Endothelial cell of umbilical vein (primary cell): ENCODE measurements around the gene TPM2. TPM values are rescaled to one million over a fixed set of nuclear protein-coding genes. Genes with fewer than 3 reads are reported as not detected.
A peak's percentile ranks its signal among the peaks of the same experiment; 100 is the strongest.

Experiments used
- BruUV-seq: library from RNA; stranded (reverse); fragments of 400-500 nt; replicated peaks from 2 replicates; lab custom pipeline; 2021; lab: Mats Ljungman, UMichigan
- CTCF ChIA-PET: fragments of 300-600, 350-600 bp; sonication (Branson Sonifier 250); formaldehyde crosslinking; loops from one replicate; lab custom pipeline; 2021; ENCODE audit warnings: antibody characterized with exemption, inconsistent platforms; lab: Charles Lee
- POLR2A ChIA-PET: fragments of 300-600, 350-600 bp; sonication (Branson Sonifier 250); formaldehyde crosslinking; loops from one replicate; lab custom pipeline; 2021; ENCODE audit warnings: antibody characterized with exemption, inconsistent platforms; lab: Charles Lee
- DNase-seq: peaks from one replicate; pipeline ENCODE4 v3.0.0-alpha.2; 2011; ENCODE audit warnings: low read depth, low spot score
- FAIRE-seq: peaks from 2 replicates; lab custom pipeline; 2011; peaks lifted over from hg19 to GRCh38; lab: Jason Lieb, UNC
- H2AFZ ChIP-seq: 2 replicates; pipeline ENCODE4 v1.6.0; 2012; ENCODE audit warnings: low read depth, low read length, control low read depth, inconsistent platforms
- H3K27ac ChIP-seq: 2 replicates; pipeline ENCODE4 v1.5.1; 2011; ENCODE audit warnings: low read depth, mild to moderate bottlenecking, control low read depth, low read length, moderate library complexity; ENCODE audit not compliant: insufficient read depth
- H3K27me3 ChIP-seq, 2 experiments: 2 replicates each; pipeline versions ENCODE4 v1.6.0 to v1.6.1; 2011; ENCODE audit warnings: low read length in 2 of 2, mixed read lengths in 1 of 2; ENCODE audit not compliant: control insufficient read depth in 2 of 2, insufficient read depth in 2 of 2
- H3K36me3 ChIP-seq, 2 experiments: 2 replicates in 1 of 2; 3 replicates in 1 of 2; pipeline ENCODE4 v1.5.1; 2011; ENCODE audit warnings: low read length in 2 of 2, mild to moderate bottlenecking in 1 of 2, moderate library complexity in 1 of 2; ENCODE audit not compliant: control insufficient read depth in 2 of 2, insufficient read depth in 2 of 2; ENCODE audit errors: extremely low read depth in 1 of 2
- H3K4me1 ChIP-seq: 3 replicates; pipeline ENCODE4 v1.5.1; 2011; ENCODE audit warnings: mild to moderate bottlenecking, low read length; ENCODE audit not compliant: control insufficient read depth, insufficient read depth; ENCODE audit errors: extremely low read depth
- H3K4me2 ChIP-seq: 2 replicates; pipeline ENCODE4 v1.6.1; 2011; ENCODE audit warnings: low read length, control low read depth, mixed read lengths; ENCODE audit not compliant: insufficient read depth
- H3K4me3 ChIP-seq, 3 experiments: fragments of 200-600 bp in 1 of 3; sonication (generic), shearing (Covaris generic) in 1 of 3; replicated peaks in 1 of 3; 2 replicates each; pipeline ENCODE4 v1.5.1; 2011 to 2016; ENCODE audit warnings: control low read depth in 3 of 3, low read length in 3 of 3, mild to moderate bottlenecking in 2 of 3, inconsistent platforms in 1 of 3, low read depth in 1 of 3, moderate library complexity in 1 of 3; ENCODE audit not compliant: insufficient read depth in 1 of 3
- H3K79me2 ChIP-seq: 2 replicates; pipeline ENCODE4 v1.6.0; 2012; ENCODE audit warnings: low read length, inconsistent platforms; ENCODE audit not compliant: control insufficient read depth, insufficient read depth
- H3K9ac ChIP-seq: replicated peaks from 2 replicates; pipeline ENCODE3; 2011; ENCODE audit warnings: low read length, control low read depth; ENCODE audit not compliant: insufficient read depth; ENCODE audit errors: extremely low read depth
- H3K9me1 ChIP-seq: replicated peaks from 3 replicates; pipeline ENCODE4 v1.6.0; 2011; ENCODE audit warnings: mild to moderate bottlenecking, low read length; ENCODE audit not compliant: control insufficient read depth, insufficient read depth; ENCODE audit errors: extremely low read depth
- H3K9me3 ChIP-seq: replicated peaks from 2 replicates; pipeline ENCODE4 v1.5.1; 2012; ENCODE audit warnings: low read length, inconsistent platforms; ENCODE audit not compliant: control insufficient read depth, insufficient read depth
- H4K20me1 ChIP-seq: replicated peaks from 2 replicates; pipeline ENCODE3; 2011; ENCODE audit warnings: mild to moderate bottlenecking, low read length; ENCODE audit not compliant: control insufficient read depth, insufficient read depth; ENCODE audit errors: extremely low read depth
- CTCF ChIP-seq, 2 donors: IDR thresholded peaks; 1 replicate in 1 of 2; 2 replicates in 1 of 2; pipeline ENCODE4 v1.5.1; 2011; ENCODE audit warnings: low read length in 2 of 2, mild to moderate bottlenecking in 2 of 2, moderate library complexity in 2 of 2, control low read depth in 1 of 2, inconsistent platforms in 1 of 2, low read depth in 1 of 2; ENCODE audit not compliant: insufficient read depth in 1 of 2; ENCODE audit errors: extremely low read depth in 1 of 2
- EZH2 ChIP-seq: IDR thresholded peaks from 2 replicates; pipeline ENCODE4 v1.6.1; 2012; ENCODE audit warnings: borderline replicate concordance, low read depth, mild to moderate bottlenecking, moderate library complexity, low read length, inconsistent platforms; ENCODE audit not compliant: severe bottlenecking
- FOS ChIP-seq: IDR thresholded peaks from 2 replicates; pipeline ENCODE4 v1.6.1; 2011; ENCODE audit warnings: mild to moderate bottlenecking, low read length, moderate library complexity, borderline replicate concordance; ENCODE audit not compliant: insufficient read depth
- GATA2 ChIP-seq: IDR thresholded peaks from 2 replicates; pipeline ENCODE4 v1.7.0; 2011; ENCODE audit warnings: low read depth, mild to moderate bottlenecking, moderate library complexity, mixed read lengths, low read length; ENCODE audit not compliant: insufficient read length, insufficient read depth
- JUN ChIP-seq: IDR thresholded peaks from 2 replicates; pipeline ENCODE4 v1.6.1; 2011; ENCODE audit warnings: borderline replicate concordance, low read depth; ENCODE audit not compliant: insufficient read length, insufficient read depth
- MAX ChIP-seq: IDR thresholded peaks from 2 replicates; pipeline ENCODE4 v1.6.1; 2011; ENCODE audit not compliant: insufficient read depth, insufficient read length
- MYC ChIP-seq: IDR thresholded peaks from one replicate; pipeline ENCODE4 v1.6.1; 2011; ENCODE audit warnings: mild to moderate bottlenecking, low read depth, low read length
- POLR2A ChIP-seq: IDR thresholded peaks from 2 replicates; pipeline ENCODE4 v1.6.1; 2012; ENCODE audit warnings: low read depth, mild to moderate bottlenecking, control low read depth, low read length
- POLR2AphosphoS5 ChIP-seq: IDR thresholded peaks from 2 replicates; pipeline ENCODE4 v1.6.1; 2012; ENCODE audit warnings: low read depth, mild to moderate bottlenecking, control low read depth, low read length, moderate library complexity; ENCODE audit not compliant: insufficient read depth
- dilution Hi-C: fragments of 300-500 bp; cut with MboI; formaldehyde crosslinking; loops from one replicate; pipeline ENCODE4 v1.15.0; 2019; ENCODE audit warnings: low sequenced_read_pairs; ENCODE audit not compliant: extremely low pct_ligation_motif_present
- intact Hi-C: fragments of 100-400 bp; cut with micrococcal nuclease; formaldehyde crosslinking; loops from one replicate; pipeline ENCODE4 v1.10.0; 2022
- polyA plus RNA-seq, 4 experiments: library from polyadenylated mRNA; depleted of rRNA in 3 of 4; stranded (reverse) in 3 of 4; unstranded in 1 of 4; fragments of >200 nt; gene quantifications; 2 replicates each; pipeline versions ENCODE4 v1.2.1 to v1.2.3, GENCODE V29; 2011 to 2012; ENCODE audit warnings: missing spikeins in 1 of 4
- total RNA-seq: library from RNA; stranded (reverse); gene quantifications from 2 replicates; pipeline ENCODE4 v1.2.3, GENCODE V29; 2021

TPM2 gene
- total and polyA plus RNA-seq, 2 donors (not counting 3 experiments of a cell fraction or from before 2014, with no cell fraction given) = 144 to 279 TPM

- Histone ChIP-seq H3K9me3 (no peaks in the 10 kb centered on the region), H3K36me3 (peaks cover 57 to 81% of the 10 kb centered on the region in 2 experiments), H4K20me1 (no peaks in the 10 kb centered on the region), H3K4me1 (no peaks in the 10 kb centered on the region), H3K4me2 (no peak overlapping the region), H3K4me3 (no peak overlapping the region), H3K79me2 (no peaks in the 10 kb centered on the region), H3K27me3 (no peaks in the 10 kb centered on the region), H3K9ac (no peak overlapping the region), H2AFZ (no peak overlapping the region), H3K27ac (no peak overlapping the region), H3K9me1 (no peaks in the 10 kb centered on the region)
- TSS peak; percentile 65 for BruUV-seq
- ChIA-PET POLR2A (no interaction called here), CTCF (interaction anchor here (2.3 kb wide), 1 partner anchor 9 kb away, joined by 17 read pairs; no protein-coding TSS in a partner anchor)
- intact Hi-C loops = no loop called here
- DNase-seq (no peak), FAIRE-seq (no peak)
- dilution Hi-C loops = no loop called here
- TF ChIP-seq MAX (no peak), CTCF (IDR thresholded peaks at IDR 0.05; ENCODE audit: extremely low read depth in 1 of 2, insufficient read depth in 1 of 2, low read depth in 1 of 2, low read length in 2 of 2) (no peak), FOS (no peak), GATA2 (no peak), MYC (no peak), POLR2AphosphoS5 (no peak), EZH2 (no peak), POLR2A (no peak), JUN (no peak)
Measured at GRCh38 chr9:35705836-35706430, 16.2 kb upstream of the TPM2 start.
